GM12892 (cell line): Measurements from ENCODE around the gene PIP5KL1.
A peak's percentile ranks its signal among the peaks of the same experiment; 100 is the strongest.

Experiments used
- DNase-seq: peaks from one replicate; pipeline ENCODE4 v3.0.0; 2011; ENCODE audit not compliant: insufficient read length
- FAIRE-seq: peaks from 2 replicates; lab custom pipeline; 2011; peaks lifted over from hg19 to GRCh38; lab: Jason Lieb, UNC
- POLR2A ChIP-seq: IDR thresholded peaks from 2 replicates; pipeline ENCODE4 v1.6.1; 2011; ENCODE audit warnings: low read depth, low read length, control low read depth
- POLR2AphosphoS5 ChIP-seq: IDR thresholded peaks from 2 replicates; pipeline ENCODE4 v1.6.1; 2011; ENCODE audit warnings: low read depth, low read length, control low read depth
- TAF1 ChIP-seq: IDR thresholded peaks from 2 replicates; pipeline ENCODE4 v1.6.1; 2011; ENCODE audit warnings: low read depth, mild to moderate bottlenecking, control low read depth, low read length, borderline replicate concordance

Gene PIP5KL1

DNA sequence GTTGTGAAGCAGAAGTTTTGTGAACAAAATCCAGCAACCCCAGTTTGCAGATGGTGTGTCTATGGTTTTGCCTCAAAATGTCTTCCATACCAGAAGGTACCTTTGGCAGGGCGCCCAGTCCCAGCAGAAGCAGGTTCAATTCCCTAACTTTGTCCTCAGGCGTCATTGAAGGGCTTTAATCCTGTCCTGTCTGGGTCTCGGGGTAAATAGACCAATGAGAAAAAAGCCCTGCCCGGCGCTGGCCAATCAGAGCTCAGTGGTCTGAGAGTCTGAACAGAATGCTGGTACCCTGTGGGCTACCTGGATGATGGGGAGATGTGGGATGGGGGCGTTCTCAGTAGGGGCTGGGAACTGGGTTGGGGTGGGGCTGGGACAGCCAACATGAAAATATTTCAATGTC lies 7.5 kb downstream of the PIP5KL1 start:
- DNase-seq (no peak), FAIRE-seq (no peak)
- TF ChIP-seq TAF1 (no peak), POLR2A (no peak), POLR2AphosphoS5 (no peak)

DNA sequence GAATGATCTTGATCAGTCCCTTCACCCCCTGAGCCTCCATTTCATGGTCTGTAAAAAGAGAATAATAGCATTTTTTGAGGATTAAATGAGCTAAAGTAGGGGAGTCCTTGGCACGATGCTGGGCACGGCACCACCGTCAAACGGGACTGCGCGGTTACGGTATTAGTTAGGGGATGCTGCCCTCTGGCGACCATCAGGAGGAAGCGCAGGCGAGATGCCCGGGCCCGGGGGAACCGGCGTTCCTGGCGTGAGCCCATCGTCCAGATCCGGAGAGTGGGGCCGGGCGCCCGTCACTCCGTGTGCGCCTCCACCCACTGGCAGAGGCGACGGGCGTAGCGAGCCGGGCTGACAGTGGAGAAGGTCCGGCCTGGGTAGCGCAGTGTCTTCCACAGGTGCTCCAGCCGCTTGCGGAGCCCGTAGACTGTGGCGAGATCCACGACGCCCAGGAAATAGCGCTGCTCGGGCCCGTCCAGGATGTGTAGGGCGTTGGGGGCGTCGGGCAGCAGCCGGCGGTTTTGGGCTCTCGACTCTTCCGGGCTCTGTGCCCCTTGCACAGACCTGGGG lies 8.9 kb downstream of the PIP5KL1 start:
- peak; percentile 88 for FAIRE-seq
- TF ChIP-seq TAF1: no peak
- TF ChIP-seq POLR2AphosphoS5: no peak
- TF ChIP-seq POLR2A: peak; percentile 21; the same call in 1 of the 2 replicates
- DNase-seq: peak; percentile 89

DNA sequence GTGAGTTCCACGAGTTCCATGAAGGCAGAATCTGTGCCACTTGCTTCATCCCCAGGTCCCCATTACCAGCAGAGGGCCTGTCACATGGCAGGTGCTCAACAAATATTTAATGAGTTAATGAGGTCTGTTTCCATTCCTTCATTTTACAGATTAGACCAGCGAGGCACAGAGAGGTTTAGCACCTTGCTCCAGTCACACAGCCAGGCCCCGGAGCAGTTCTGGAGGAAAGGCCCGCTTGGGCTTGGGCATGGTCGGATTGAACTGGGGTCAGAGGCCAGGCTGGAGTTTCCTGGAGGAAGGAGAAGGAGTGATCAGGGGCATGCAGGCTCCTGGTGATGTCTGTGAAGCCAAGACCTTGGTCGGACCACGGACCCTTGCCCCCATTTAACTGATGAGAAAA lies 9.8 kb downstream of the PIP5KL1 start:
- TF ChIP-seq TAF1: no peak
- no peak for TF ChIP-seq POLR2A
- no peak for TF ChIP-seq POLR2AphosphoS5
- DNase-seq: no peak
- FAIRE-seq: no peak

DNA sequence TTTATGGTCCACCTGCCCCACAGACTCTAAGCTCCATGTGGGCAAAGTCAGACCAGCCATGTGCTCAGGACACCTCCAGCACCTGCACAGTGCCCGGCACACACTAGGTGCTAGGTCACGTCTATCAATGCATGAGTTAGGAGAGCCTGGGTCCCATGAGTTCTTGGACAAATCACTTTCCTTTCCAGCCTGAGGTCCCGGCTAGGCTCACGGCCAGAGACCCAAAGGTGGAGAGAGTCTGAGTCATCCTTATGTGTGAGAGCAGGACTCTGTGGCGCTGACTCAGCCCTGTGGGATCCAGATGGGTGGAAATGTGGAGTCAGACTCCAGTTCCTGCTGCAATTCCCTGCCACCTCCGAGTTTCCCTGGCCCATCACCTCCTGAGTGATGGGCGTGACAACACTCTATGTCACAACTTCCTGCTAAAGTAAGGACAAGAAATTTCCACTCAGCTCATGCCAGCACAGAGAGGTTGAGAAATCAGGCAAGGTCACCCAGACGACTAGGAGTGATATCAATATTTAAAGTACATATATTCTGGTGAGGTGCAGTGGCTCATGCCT lies 11.2 kb downstream of the PIP5KL1 start:
- TF ChIP-seq TAF1 (no peak), POLR2A (no peak), POLR2AphosphoS5 (no peak)
- no peak for DNase-seq
- no peak for FAIRE-seq

GRCh38 chr9:127918183-127919107 lies 12.1 kb downstream of the PIP5KL1 start:
- FAIRE-seq (no peak), DNase-seq (no peak)
- no peak for TF ChIP-seq TAF1
- TF ChIP-seq POLR2AphosphoS5: no peak
- TF ChIP-seq POLR2A: no peak

DNA sequence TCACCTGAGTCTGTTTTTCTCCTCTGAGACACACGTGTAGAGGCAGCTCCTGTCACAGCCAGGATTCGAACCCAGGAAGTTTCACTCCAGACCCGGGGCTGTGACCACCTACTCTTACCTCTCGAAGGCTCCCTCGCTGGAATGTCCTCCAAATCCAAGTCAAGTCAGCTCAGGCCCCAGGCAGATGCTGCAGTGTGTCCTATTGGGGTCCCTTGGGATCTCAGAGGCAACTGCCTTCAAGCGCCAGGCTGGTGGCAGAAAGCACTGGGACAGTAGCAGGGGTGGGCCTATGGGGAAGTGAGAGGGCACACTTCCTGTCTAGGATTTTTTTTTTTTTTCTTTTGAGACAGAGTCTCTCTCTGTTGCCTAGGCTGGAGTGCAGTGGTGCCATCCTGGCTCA lies 13.0 kb downstream of the PIP5KL1 start:
- DNase-seq (no peak), FAIRE-seq (no peak)
- TF ChIP-seq POLR2AphosphoS5 (no peak), TAF1 (no peak), POLR2A (no peak)

GRCh38 chr9:127916720-127917581 lies 13.6 kb downstream of the PIP5KL1 start, which contains the start of gene ST6GALNAC4:
ST6GALNAC4 (minus strand) TSS chr9:127917041; CDS start chr9:127916419, 622 bp downstream.
- DNase-seq: peak; percentile 94
- peak; percentile 94 for FAIRE-seq
- TF ChIP-seq POLR2AphosphoS5 (0 out of 2 replicates have a peak, but pooled peaks have one; percentile 40), POLR2A (peak; percentile 74; the same call in 1 of the 2 replicates), TAF1 (peak; percentile 59; the same call in 1 of the 2 replicates)

GRCh38 chr9:127915801-127916719 lies 14.5 kb downstream of the PIP5KL1 start:
- DNase-seq: no peak
- TF ChIP-seq TAF1 (no peak; the same call in 1 of the 2 replicates), POLR2A (peak; percentile 71), POLR2AphosphoS5 (peak; percentile 80)
- peak; percentile 86 for FAIRE-seq

GRCh38 chr9:127915325-127915752 lies 15.2 kb downstream of the PIP5KL1 start:
- TF ChIP-seq POLR2AphosphoS5 (no peak; the same call in 1 of the 2 replicates), TAF1 (no peak)
- DNase-seq (no peak), FAIRE-seq (no peak)

DNA sequence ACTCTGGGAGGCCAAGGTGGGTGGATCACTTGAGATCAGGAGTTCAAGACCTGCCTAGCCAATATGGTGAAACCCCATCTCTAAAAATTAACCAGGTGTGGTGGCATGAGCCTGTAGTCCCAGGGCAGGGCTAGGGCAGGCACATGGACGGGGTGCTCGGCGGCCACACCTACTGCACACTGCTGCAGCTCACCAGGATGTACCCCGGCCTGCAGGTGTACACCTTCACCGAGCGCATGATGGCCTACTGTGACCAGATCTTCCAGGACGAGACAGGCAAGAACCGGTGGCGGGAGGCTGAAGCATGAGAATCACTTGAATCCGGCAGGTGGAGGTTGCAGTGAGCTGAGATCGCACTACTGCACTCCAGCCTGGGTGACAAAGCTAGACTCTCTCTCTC lies 16.9 kb downstream of the PIP5KL1 start:
- no peak for FAIRE-seq
- TF ChIP-seq POLR2A (no peak), TAF1 (no peak)
- no peak for DNase-seq
